H1 (cell line): Measurements from ENCODE around the gene MSI2. TPM values are rescaled to one million over a fixed set of nuclear protein-coding genes. Genes with fewer than 3 reads are reported as not detected.

Source experiments
- CTCF ChIA-PET: fragments of 300-600 bp; sonication (Branson Sonifier 250); formaldehyde crosslinking; loops from one replicate; lab custom pipeline; 2021; ENCODE audit not compliant: partially characterized antibody; lab: Charles Lee
- POLR2A ChIA-PET: fragments of 300-600 bp; sonication (Branson Sonifier 250); formaldehyde crosslinking; loops from one replicate; lab custom pipeline; 2021; ENCODE audit warnings: inconsistent platforms; ENCODE audit not compliant: partially characterized antibody; lab: Charles Lee
- DNase-seq, 2 experiments: peaks; one replicate each; pipeline versions ENCODE4 v3.0.0 to v3.0.0-alpha.2; 2010 to 2022; ENCODE audit warnings: low spot score in 2 of 2, low read depth in 1 of 2, mixed read lengths in 1 of 2
- FAIRE-seq: peaks from 2 replicates; lab custom pipeline; 2011; peaks lifted over from hg19 to GRCh38; lab: Jason Lieb, UNC
- H2AFZ ChIP-seq: 2 replicates; pipeline ENCODE4 v1.8.1; 2012; ENCODE audit warnings: low read length, inconsistent platforms
- H2AK5ac ChIP-seq: 2 replicates; pipeline ENCODE4 v1.6.1; 2013; ENCODE audit warnings: low read depth, low read length
- H2BK120ac ChIP-seq: replicated peaks from 2 replicates; pipeline ENCODE3; 2013; ENCODE audit warnings: low read depth, low read length, inconsistent platforms
- H2BK12ac ChIP-seq: 2 replicates; pipeline ENCODE4 v1.6.1; 2013; ENCODE audit warnings: low read depth, low read length
- H2BK15ac ChIP-seq: 2 replicates; pipeline ENCODE4 v1.6.1; 2013; ENCODE audit warnings: low read length
- H2BK20ac ChIP-seq: 2 replicates; pipeline ENCODE4 v1.6.1; 2013; ENCODE audit warnings: low read length
- H2BK5ac ChIP-seq: 2 replicates; pipeline ENCODE4 v1.6.1; 2013; ENCODE audit warnings: low read depth, low read length
- H3K14ac ChIP-seq: 2 replicates; pipeline ENCODE4 v1.6.1; 2013; ENCODE audit warnings: inconsistent platforms; ENCODE audit not compliant: insufficient read length
- H3K18ac ChIP-seq: 2 replicates; pipeline ENCODE4 v1.6.1; 2013; ENCODE audit warnings: low read length; ENCODE audit errors: extremely low read depth
- H3K23ac ChIP-seq: 2 replicates; pipeline ENCODE4 v1.6.1; 2013; ENCODE audit warnings: inconsistent platforms; ENCODE audit not compliant: insufficient read length
- H3K23me2 ChIP-seq: 2 replicates; pipeline ENCODE4 v1.6.1; 2013; ENCODE audit warnings: low read depth, low read length
- H3K27ac ChIP-seq: 2 replicates; pipeline ENCODE4 v1.6.1; 2011; ENCODE audit warnings: low read depth, low read length, inconsistent platforms
- H3K27me3 ChIP-seq, 4 experiments: replicated peaks in 1 of 4; 1 replicate in 1 of 4; 2 replicates in 3 of 4; pipeline versions ENCODE4 v1.6.1 to v1.8.1; 2011 to 2013; ENCODE audit warnings: low read length in 3 of 4, mild to moderate bottlenecking in 3 of 4, inconsistent platforms in 2 of 4, mixed read lengths in 2 of 4, moderate library complexity in 1 of 4; ENCODE audit not compliant: control insufficient read depth in 3 of 4, insufficient read depth in 3 of 4; ENCODE audit errors: extremely low read depth in 1 of 4
- H3K36me3 ChIP-seq, 4 experiments: 2 replicates each; pipeline versions ENCODE4 v1.6.1 to v1.8.1; 2011 to 2013; ENCODE audit warnings: mild to moderate bottlenecking in 4 of 4, low read length in 3 of 4, moderate library complexity in 2 of 4, control low read depth in 1 of 4, inconsistent platforms in 1 of 4; ENCODE audit not compliant: insufficient read depth in 4 of 4, control insufficient read depth in 2 of 4
- H3K4ac ChIP-seq: replicated peaks from 2 replicates; pipeline ENCODE3; 2013; ENCODE audit warnings: low read length, low read depth, mixed read lengths, inconsistent platforms; ENCODE audit not compliant: insufficient read length
- H3K4me1 ChIP-seq, 4 experiments: replicated peaks in 1 of 4; 1 replicate in 1 of 4; 2 replicates in 3 of 4; pipeline versions ENCODE4 v1.6.1 to v1.8.1; 2011 to 2013; ENCODE audit warnings: low read length in 3 of 4, inconsistent platforms in 2 of 4, mixed read lengths in 1 of 4; ENCODE audit not compliant: insufficient read depth in 4 of 4, control insufficient read depth in 3 of 4
- H3K4me2 ChIP-seq, 2 experiments: 2 replicates each; pipeline versions ENCODE4 v1.6.1 to v1.8.1; 2011 to 2013; ENCODE audit warnings: low read depth in 2 of 2, low read length in 2 of 2, control low read depth in 1 of 2, inconsistent platforms in 1 of 2, mild to moderate bottlenecking in 1 of 2; ENCODE audit not compliant: insufficient read depth in 1 of 2
- H3K4me3 ChIP-seq, 4 experiments: fragments of 200-600, 300-600 bp in 1 of 4; sonication (generic), shearing (Covaris generic), sonication (Bioruptor Twin) in 1 of 4; 2 replicates each; pipeline versions ENCODE4 v1.5.1 to v1.8.1; 2011 to 2016; ENCODE audit warnings: low read length in 4 of 4, low read depth in 3 of 4, control low read depth in 2 of 4, inconsistent platforms in 2 of 4, mild to moderate bottlenecking in 2 of 4, mixed read lengths in 1 of 4, moderate library complexity in 1 of 4; ENCODE audit not compliant: insufficient read depth in 2 of 4; ENCODE audit errors: extremely low read depth in 1 of 4
- H3K56ac ChIP-seq: replicated peaks from 2 replicates; pipeline ENCODE3; 2013; ENCODE audit warnings: low read depth, mild to moderate bottlenecking, mixed read lengths, low read length, inconsistent platforms; ENCODE audit not compliant: insufficient read length
- H3K79me1 ChIP-seq: 2 replicates; pipeline ENCODE4 v1.6.1; 2013; ENCODE audit warnings: low read depth, low read length, control low read depth
- H3K79me2 ChIP-seq, 2 experiments: 2 replicates each; pipeline versions ENCODE4 v1.6.1 to v1.8.1; 2012 to 2013; ENCODE audit warnings: low read length in 2 of 2, mild to moderate bottlenecking in 2 of 2, inconsistent platforms in 1 of 2; ENCODE audit not compliant: insufficient read depth in 2 of 2, control insufficient read depth in 1 of 2
- H3K9ac ChIP-seq, 4 experiments: replicated peaks in 1 of 4; 1 replicate in 1 of 4; 2 replicates in 3 of 4; pipeline versions ENCODE4 v1.6.1 to v1.8.1; 2011 to 2013; ENCODE audit warnings: low read depth in 3 of 4, low read length in 3 of 4, control low read depth in 2 of 4, mild to moderate bottlenecking in 2 of 4, moderate library complexity in 2 of 4, inconsistent platforms in 1 of 4; ENCODE audit errors: extremely low read depth in 1 of 4
- H3K9me3 ChIP-seq, 2 experiments: 2 replicates each; pipeline versions ENCODE4 v1.6.1 to v1.8.1; 2012 to 2013; ENCODE audit warnings: mild to moderate bottlenecking in 2 of 2, moderate library complexity in 2 of 2, control low read depth in 1 of 2, inconsistent platforms in 1 of 2, low read depth in 1 of 2, low read length in 1 of 2, mixed read lengths in 1 of 2; ENCODE audit not compliant: insufficient read depth in 2 of 2
- H4K20me1 ChIP-seq, 2 experiments: replicated peaks in 1 of 2; 2 replicates each; pipeline versions ENCODE3 to v1.8.1; 2011 to 2013; ENCODE audit warnings: inconsistent platforms in 2 of 2, low read length in 2 of 2, mild to moderate bottlenecking in 1 of 2; ENCODE audit not compliant: insufficient read depth in 2 of 2, control insufficient read depth in 1 of 2
- H4K5ac ChIP-seq: 2 replicates; pipeline ENCODE4 v1.6.1; 2013; ENCODE audit warnings: low read length, low read depth, mixed read lengths, inconsistent platforms; ENCODE audit not compliant: insufficient read length
- H4K8ac ChIP-seq: 2 replicates; pipeline ENCODE4 v1.8.0; 2013; ENCODE audit warnings: mild to moderate bottlenecking, moderate library complexity, low read length, inconsistent platforms; ENCODE audit not compliant: insufficient read depth; ENCODE audit errors: extremely low read depth
- H4K91ac ChIP-seq: replicated peaks from 2 replicates; pipeline ENCODE3; 2013; ENCODE audit warnings: low read length, mixed read lengths, inconsistent platforms; ENCODE audit not compliant: insufficient read length
- BCL11A ChIP-seq, 2 experiments: IDR thresholded peaks; one replicate each; pipeline ENCODE4 v1.6.1; 2011; ENCODE audit warnings: low read depth in 2 of 2, low read length in 2 of 2, mild to moderate bottlenecking in 2 of 2
- CEBPB ChIP-seq: IDR thresholded peaks from 2 replicates; pipeline ENCODE4 v1.6.1; 2012; ENCODE audit warnings: low read depth, low read length
- CHD1 ChIP-seq: IDR thresholded peaks from 2 replicates; pipeline ENCODE4 v1.6.1; 2012; ENCODE audit warnings: low read depth, low read length, improper control_type of control experiment
- EGR1 ChIP-seq: IDR thresholded peaks from 2 replicates; pipeline ENCODE4 v1.6.1; 2011; ENCODE audit warnings: low read depth, low read length, borderline replicate concordance
- HDAC2 ChIP-seq, 2 experiments: fragments of 300-600 bp in 1 of 2; sonication (generic) in 1 of 2; IDR thresholded peaks; 2 replicates each; pipeline ENCODE4 v1.6.1; 2011 to 2012; ENCODE audit warnings: low read depth in 2 of 2, low read length in 2 of 2, mild to moderate bottlenecking in 2 of 2, moderate library complexity in 2 of 2, borderline replicate concordance in 1 of 2, inconsistent platforms in 1 of 2
- NANOG ChIP-seq: IDR thresholded peaks from 2 replicates; pipeline ENCODE4 v1.6.1; 2011; ENCODE audit warnings: low read length, low read depth, mild to moderate bottlenecking, inconsistent platforms; ENCODE audit not compliant: insufficient read depth, poor library complexity, severe bottlenecking
- POLR2AphosphoS5 ChIP-seq: IDR thresholded peaks from 2 replicates; pipeline ENCODE4 v1.6.1; 2011; ENCODE audit warnings: low read depth, low read length
- SP2 ChIP-seq: IDR thresholded peaks from 2 replicates; pipeline ENCODE4 v1.6.1; 2012; ENCODE audit warnings: mild to moderate bottlenecking, low read length, inconsistent platforms
- TAF7 ChIP-seq: optimal IDR thresholded peaks from 2 replicates; pipeline ENCODE3; 2011; ENCODE audit warnings: low read depth, mild to moderate bottlenecking, inconsistent platforms, low read length, moderate library complexity, borderline replicate concordance
- ZNF274 ChIP-seq: IDR thresholded peaks from 2 replicates; pipeline ENCODE4 v1.7.0; 2012; ENCODE audit warnings: low read length, borderline replicate concordance; ENCODE audit errors: extremely low read depth
- WGBS, 2 experiments: shearing (Covaris generic) in 1 of 2; methylation state at CpG; one replicate each; pipeline versions ENCODE4 v1.1.6 to v1.1.7; 2013 to 2015; ENCODE audit warnings: low lambda C conversion rate in 2 of 2, mixed read lengths in 2 of 2, inconsistent platforms in 1 of 2, low coverage in 1 of 2, missing lambda C conversion rate in 1 of 2; ENCODE audit not compliant: insufficient replicate concordance in 2 of 2, insufficient coverage in 1 of 2, insufficient read length in 1 of 2; ENCODE audit errors: extremely low coverage in 1 of 2, missing lambda C conversion rate in 1 of 2; 5-methylcytosine and 5-hydroxymethylcytosine counted together
- polyA plus RNA-seq, 7 experiments: library from polyadenylated mRNA; depleted of rRNA in 3 of 7; stranded (reverse) in 5 of 7; unstranded in 2 of 7; fragments of >200 nt in 5 of 7; fragments of 200-250 nt in 2 of 7; gene quantifications; 1 replicate in 5 of 7; 2 replicates in 1 of 7; 4 replicates in 1 of 7; pipeline versions ENCODE4 v1.2.1 to v1.2.3, GENCODE V29; 2011 to 2013; ENCODE audit warnings: missing spikeins in 2 of 7, mixed read lengths in 2 of 7
- total RNA-seq: library from RNA; stranded (reverse); fragmentation: NEBNext Ultra II Directional; extraction: Animal tissue kit (Norgen Biotek cat#: 25700); gene quantifications from 2 replicates; pipeline ENCODE4 v1.2.1, GENCODE V29; 2021

MSI2 gene
- total and polyA plus RNA-seq, 2 of the 8 experiments (the other 6 are each of a cell fraction or from before 2014, with no cell fraction given) = 36.7 to 80.6 TPM

DNA sequence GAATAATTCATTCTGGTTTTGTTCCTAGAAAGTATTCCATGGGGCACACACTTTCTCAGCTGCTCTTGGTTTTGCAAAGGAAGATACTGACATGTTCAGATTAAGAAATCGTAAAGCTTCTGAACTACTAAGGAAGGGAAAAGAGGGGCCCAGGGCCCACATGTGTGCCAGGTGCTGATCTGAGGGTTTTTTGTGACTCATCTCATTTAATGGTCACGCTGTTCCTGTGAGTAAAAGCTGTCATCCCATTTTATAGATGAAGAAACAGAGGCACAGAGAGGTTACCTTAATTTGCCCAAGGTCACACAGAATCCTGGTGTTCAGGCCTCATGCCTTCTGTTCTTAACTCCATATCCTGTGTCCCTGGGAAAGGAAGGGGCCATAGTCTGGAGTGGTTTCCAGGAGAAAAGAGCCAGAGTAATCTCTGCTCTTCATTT is 113.2 kb downstream of the MSI2 start:
- Histone ChIP-seq H4K8ac (no peak overlapping the region), H3K79me2 (peaks cover 0 to 41% of the 10 kb centered on the region in 2 experiments; a peak in 2 of 4 replicates), H3K9ac (no peak overlapping the region), H3K27me3 (no peaks in the 10 kb centered on the region), H3K4me3 (no peak overlapping the region), H3K36me3 (peaks cover 0 to 2% (median 0%) of the 10 kb centered on the region in 4 experiments; a peak in 4 of 8 replicates), H3K4me2 (no peak overlapping the region), H3K23ac (no peak overlapping the region), H3K4me1 (peaks cover 2 to 15% (median 10%) of the 10 kb centered on the region in 4 experiments; a peak in 6 of 7 replicates), H3K27ac (no peak overlapping the region), H3K18ac (no peak overlapping the region), H2AFZ (no peak overlapping the region), H2AK5ac (no peak overlapping the region), H4K20me1 (peaks cover 2 to 12% of the 10 kb centered on the region in 2 experiments), H3K23me2 (no peaks in the 10 kb centered on the region), H2BK15ac (no peak overlapping the region), H4K5ac (no peak overlapping the region), H2BK12ac (no peak overlapping the region), H3K4ac (no peak overlapping the region), H4K91ac (no peak overlapping the region), H2BK5ac (no peak overlapping the region), H3K9me3 (peaks cover 3 to 5% of the 10 kb centered on the region in 2 experiments; a peak in 1 of 4 replicates), H3K79me1 (peaks cover 7% of the 10 kb centered on the region), H2BK120ac (no peak overlapping the region), H2BK20ac (no peak overlapping the region), H3K56ac (no peak overlapping the region), H3K14ac (no peak overlapping the region)
- ChIA-PET CTCF (interaction anchor here (0.9 to 1.6 kb wide), 7 partner anchors 32 to 214 kb away, joined by 3 to 7 read pairs (median 3); no protein-coding TSS in a partner anchor), POLR2A (no interaction called here)
- DNase-seq (no peak), FAIRE-seq (no peak)
- WGBS, 2 experiments = 35% methylated on average over 2 of the region's 2 CpGs; no CpG with 5 or more reads in 1 of the 2 experiments
- TF ChIP-seq POLR2AphosphoS5 (no peak), SP2 (no peak), EGR1 (no peak), CEBPB (no peak), HDAC2 (IDR thresholded peaks at IDR 0.05; ENCODE audit: borderline replicate concordance in 1 of 2, low read depth in 2 of 2, low read length in 2 of 2) (no peak), CHD1 (no peak), NANOG (no peak), ZNF274 (no peak), TAF7 (no peak), BCL11A (IDR thresholded peaks at IDR 0.05; ENCODE audit: low read depth in 2 of 2, low read length in 2 of 2) (no peak)
